Activated T-helper 1 cell treated with anti-CD3 and anti-CD28 coated beads, Interleukin-2, amount 50 U/mL, for 16 hours (primary cell): ENCODE results near the gene WNT3A.
A peak's percentile ranks its signal among the peaks of the same experiment; 100 is the strongest.

Source experiments
- DNase-seq, 2 donors: peaks; one replicate each; pipeline ENCODE4 v3.0.0-alpha.2; 2020; ENCODE audit warnings: low read depth in 1 of 2, low spot score in 1 of 2

Gene WNT3A

GRCh38 chr1:228066891-228067654 lies 60.3 kb downstream of the WNT3A start:
- DNase-seq = no peak

GRCh38 chr1:228068359-228068758 lies 61.6 kb downstream of the WNT3A start:
- no peak for DNase-seq

GRCh38 chr1:228070173-228070572 lies 63.4 kb downstream of the WNT3A start:
- no peak for DNase-seq

GRCh38 chr1:228070851-228071250 lies 64.1 kb downstream of the WNT3A start:
- no peak for DNase-seq

- no peak for DNase-seq
Observed at GRCh38 chr1:228071839-228072657, 65.2 kb downstream of the WNT3A start.

- no peak for DNase-seq
Observed at GRCh38 chr1:228072658-228073043, 65.9 kb downstream of the WNT3A start.

GRCh38 chr1:228073061-228073856 lies 66.5 kb downstream of the WNT3A start:
- DNase-seq = no peak

GRCh38 chr1:228073857-228074545 lies 67.2 kb downstream of the WNT3A start:
- DNase-seq = no peak

GRCh38 chr1:228074954-228075730 lies 68.3 kb downstream of the WNT3A start:
- DNase-seq = no peak

GRCh38 chr1:228075801-228076271 lies 69.0 kb downstream of the WNT3A start:
- DNase-seq = no peak

- DNase-seq = no peak
Observed at GRCh38 chr1:228076796-228077430, 70.1 kb downstream of the WNT3A start.

- DNase-seq = no peak
Observed at GRCh38 chr1:228077565-228078330, 71.0 kb downstream of the WNT3A start.

GRCh38 chr1:228079013-228079412 lies 72.2 kb downstream of the WNT3A start:
- no peak for DNase-seq

GRCh38 chr1:228079601-228080263 lies 72.9 kb downstream of the WNT3A start:
- no peak for DNase-seq

- DNase-seq = no peak
Observed at GRCh38 chr1:228081144-228081543, 74.3 kb downstream of the WNT3A start.

- DNase-seq = no peak
Observed at GRCh38 chr1:228081578-228082213, 74.9 kb downstream of the WNT3A start.

- DNase-seq = peak; percentile 81 to 94
Observed at GRCh38 chr1:228082214-228082917, 75.6 kb downstream of the WNT3A start, which contains the start of gene ARF1. ARF1 (plus strand) TSS chr1:228082708; CDS start chr1:228097115, 14,407 bp downstream.
